GM19463 (cell line): ENCODE measurements around the gene KLK15.

Experiments used
- ATAC-seq: cut with Tn5 transposase; IDR thresholded peaks from one replicate; pipeline ENCODE4 v1.9.1; 2021; ENCODE audit warnings: mild to moderate bottlenecking, moderate library complexity; ENCODE audit not compliant: unreplicated experiment

The KLK15 gene, protein sequence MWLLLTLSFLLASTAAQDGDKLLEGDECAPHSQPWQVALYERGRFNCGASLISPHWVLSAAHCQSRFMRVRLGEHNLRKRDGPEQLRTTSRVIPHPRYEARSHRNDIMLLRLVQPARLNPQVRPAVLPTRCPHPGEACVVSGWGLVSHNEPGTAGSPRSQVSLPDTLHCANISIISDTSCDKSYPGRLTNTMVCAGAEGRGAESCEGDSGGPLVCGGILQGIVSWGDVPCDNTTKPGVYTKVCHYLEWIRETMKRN

DNA sequence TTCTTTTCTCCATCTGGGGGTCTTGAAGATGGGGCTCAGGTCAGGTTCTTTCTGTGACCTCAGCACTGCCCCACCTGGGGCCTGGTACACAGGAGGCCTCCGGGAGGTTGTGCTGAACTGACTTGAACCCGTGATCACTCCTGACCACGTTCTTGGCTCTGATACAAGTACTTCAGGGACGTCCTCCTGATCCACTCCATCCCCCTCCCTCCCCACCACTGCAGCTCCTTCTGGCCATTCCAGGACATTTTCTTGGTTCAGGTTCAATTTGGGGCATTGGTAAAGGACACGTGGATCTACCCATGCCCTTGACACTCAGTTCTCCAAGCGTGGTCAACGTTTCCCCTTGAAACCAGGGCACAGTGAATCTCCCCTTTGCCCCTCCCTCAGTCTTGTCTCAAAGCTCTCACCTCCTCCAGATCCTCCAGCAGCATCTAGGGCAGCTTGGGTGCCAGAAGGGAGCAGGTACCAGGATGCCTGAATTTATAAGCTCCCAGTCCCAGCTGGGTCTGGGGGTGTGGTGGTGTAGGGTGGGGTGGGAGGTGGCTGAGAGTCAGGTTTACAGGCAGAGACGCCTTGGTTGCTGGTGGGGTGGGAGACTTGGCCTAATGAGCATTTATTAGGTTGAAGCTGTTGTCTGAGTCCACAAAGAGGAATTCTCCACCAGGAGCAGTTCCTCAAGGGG is at the start of gene KLK15:
Gene KLK15 (minus strand): TSS at position 458 of the 685 bp plus-strand sequence. CDS start 2,082 bp downstream, outside the sequence.
- no peak for ATAC-seq

DNA sequence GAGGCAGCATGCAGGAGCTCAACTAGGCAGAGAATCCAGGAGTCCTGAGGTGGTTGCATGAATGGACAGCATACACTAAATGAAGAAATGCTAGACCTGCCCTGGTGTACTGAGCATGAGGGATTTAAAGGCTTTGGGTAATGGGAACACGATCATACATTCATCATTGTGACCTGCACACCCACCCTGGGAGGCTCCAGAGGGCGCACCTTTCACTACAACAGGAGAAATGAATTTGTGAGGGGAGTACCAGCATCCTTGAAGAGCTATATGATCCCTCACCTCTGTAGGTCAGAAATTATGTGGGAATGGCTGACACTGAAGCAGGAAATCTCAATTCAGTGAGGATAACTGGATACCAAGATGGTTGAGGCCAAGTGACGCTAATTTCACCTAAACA is 48.8 kb upstream of the KLK15 start:
- ATAC-seq = no peak

- ATAC-seq = no peak
Observed at GRCh38 chr19:50880241-50880640, 46.9 kb upstream of the KLK15 start.

DNA sequence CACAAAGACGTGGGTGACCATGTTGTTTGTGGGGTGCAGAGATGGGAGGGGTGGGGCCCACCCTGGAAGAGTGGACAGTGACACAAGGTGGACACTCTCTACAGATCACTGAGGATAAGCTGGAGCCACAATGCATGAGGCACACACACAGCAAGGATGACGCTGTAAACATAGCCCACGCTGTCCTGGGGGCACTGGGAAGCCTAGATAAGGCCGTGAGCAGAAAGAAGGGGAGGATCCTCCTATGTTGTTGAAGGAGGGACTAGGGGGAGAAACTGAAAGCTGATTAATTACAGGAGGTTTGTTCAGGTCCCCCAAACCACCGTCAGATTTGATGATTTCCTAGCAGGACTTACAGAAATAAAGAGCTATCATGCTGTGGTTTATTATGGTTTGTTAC is 45.5 kb upstream of the KLK15 start:
- ATAC-seq = no peak

GRCh38 chr19:50877338-50877737 is 44.0 kb upstream of the KLK15 start:
- no peak for ATAC-seq

DNA sequence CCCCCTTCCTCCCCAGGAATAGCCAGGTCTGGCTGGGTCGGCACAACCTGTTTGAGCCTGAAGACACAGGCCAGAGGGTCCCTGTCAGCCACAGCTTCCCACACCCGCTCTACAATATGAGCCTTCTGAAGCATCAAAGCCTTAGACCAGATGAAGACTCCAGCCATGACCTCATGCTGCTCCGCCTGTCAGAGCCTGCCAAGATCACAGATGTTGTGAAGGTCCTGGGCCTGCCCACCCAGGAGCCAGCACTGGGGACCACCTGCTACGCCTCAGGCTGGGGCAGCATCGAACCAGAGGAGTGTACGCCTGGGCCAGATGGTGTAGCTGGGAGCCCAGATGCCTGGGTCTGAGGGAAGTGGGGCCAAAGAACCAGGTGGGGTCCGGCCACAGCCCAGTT is 43.1 kb upstream of the KLK15 start:
- no peak for ATAC-seq

GRCh38 chr19:50875795-50876422 is 42.5 kb upstream of the KLK15 start:
- ATAC-seq = no peak

DNA sequence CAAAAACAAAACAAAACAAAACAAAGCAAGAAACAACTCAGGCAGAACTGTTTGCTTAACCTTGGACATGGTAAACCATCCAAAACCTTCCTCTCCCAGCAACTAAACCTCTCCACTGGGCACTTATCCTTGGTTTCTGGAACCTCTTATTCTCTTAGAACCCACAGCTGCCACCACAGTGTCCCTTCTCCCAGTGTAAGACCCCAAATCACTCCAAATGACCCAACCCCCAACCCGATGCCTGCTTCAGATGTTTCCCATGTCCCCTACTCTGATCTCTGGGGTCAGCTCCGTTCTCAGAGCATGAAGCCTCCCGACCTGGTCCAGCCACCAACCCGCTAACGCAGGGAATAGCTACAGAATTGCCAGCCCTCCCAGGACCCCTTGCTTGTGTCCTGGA is 40.8 kb upstream of the KLK15 start:
- no peak for ATAC-seq

- ATAC-seq = no peak
Observed at GRCh38 chr19:50873056-50873455, 39.7 kb upstream of the KLK15 start, which contains the start of gene KLK2. Gene KLK2, plus strand, starts transcription at chr19:50873439. Its CDS starts 35 bp downstream, at chr19:50873474.

DNA sequence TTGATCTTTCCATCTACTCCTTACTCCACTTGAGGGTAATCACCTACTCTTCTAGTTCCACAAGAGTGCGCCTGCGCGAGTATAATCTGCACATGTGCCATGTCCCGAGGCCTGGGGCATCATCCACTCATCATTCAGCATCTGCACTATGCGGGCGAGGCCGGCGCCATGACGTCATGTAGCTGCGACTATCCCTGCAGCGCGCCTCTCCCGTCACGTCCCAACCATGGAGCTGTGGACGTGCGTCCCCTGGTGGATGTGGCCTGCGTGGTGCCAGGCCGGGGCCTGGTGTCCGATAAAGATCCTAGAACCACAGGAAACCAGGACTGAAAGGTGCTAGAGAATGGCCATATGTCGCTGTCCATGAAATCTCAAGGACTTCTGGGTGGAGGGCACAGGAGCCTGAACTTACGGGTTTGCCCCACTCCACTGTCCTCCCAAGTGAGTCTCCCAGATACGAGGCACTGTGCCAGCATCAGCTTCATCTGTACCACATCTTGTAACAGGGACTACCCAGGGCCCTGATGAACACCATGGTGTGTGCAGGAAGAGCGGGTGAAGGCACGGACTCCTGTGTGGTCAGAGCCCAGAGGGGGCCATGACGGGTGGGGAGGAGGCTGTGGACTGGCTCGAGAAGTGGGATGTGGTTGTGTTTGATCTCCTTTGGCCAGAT is 37.2 kb upstream of the KLK15 start:
- no peak for ATAC-seq

- no peak for ATAC-seq
Observed at GRCh38 chr19:50869479-50869878, 36.1 kb upstream of the KLK15 start.

- ATAC-seq = no peak
Observed at GRCh38 chr19:50861496-50862286, 28.3 kb upstream of the KLK15 start.

DNA sequence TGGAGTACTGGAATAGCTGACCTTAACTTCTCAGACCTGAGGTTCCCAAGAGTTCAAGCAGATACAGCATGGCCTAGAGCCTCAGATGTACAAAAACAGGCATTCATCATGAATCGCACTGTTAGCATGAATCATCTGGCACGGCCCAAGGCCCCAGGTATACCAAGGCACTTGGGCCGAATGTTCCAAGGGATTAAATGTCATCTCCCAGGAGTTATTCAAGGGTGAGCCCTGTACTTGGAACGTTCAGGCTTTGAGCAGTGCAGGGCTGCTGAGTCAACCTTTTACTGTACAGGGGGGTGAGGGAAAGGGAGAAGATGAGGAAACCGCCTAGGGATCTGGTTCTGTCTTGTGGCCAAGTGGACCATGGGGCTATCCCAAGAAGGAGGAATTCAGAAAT is 27.6 kb upstream of the KLK15 start:
- no peak for ATAC-seq

GRCh38 chr19:50859849-50860248 is 26.5 kb upstream of the KLK15 start:
- ATAC-seq = no peak

GRCh38 chr19:50858886-50859285 is 25.5 kb upstream of the KLK15 start:
- ATAC-seq = no peak

- ATAC-seq = no peak
Observed at GRCh38 chr19:50857366-50857765, 24.0 kb upstream of the KLK15 start.

GRCh38 chr19:50854636-50855410 is 21.4 kb upstream of the KLK15 start, which contains the start of gene KLK3:
Gene KLK3, plus strand, starts transcription at chr19:50854915. Its CDS starts 41 bp downstream, at chr19:50854956.
- no peak for ATAC-seq

DNA sequence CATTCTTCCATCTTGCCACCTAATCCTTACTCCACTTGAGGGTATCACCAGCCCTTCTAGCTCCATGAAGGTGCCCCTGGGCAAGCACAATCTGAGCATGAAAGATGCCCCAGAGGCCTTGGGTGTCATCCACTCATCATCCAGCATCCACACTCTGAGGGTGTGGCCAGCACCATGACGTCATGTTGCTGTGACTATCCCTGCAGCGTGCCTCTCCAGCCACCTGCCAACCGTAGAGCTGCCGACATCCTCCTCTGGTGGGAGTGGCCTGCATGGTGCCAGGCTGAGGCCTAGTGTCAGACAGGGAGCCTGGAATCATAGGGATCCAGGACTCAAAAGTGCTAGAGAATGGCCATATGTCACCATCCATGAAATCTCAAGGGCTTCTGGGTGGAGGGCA is 18.2 kb upstream of the KLK15 start:
- ATAC-seq = no peak

GRCh38 chr19:50850738-50851137 is 17.4 kb upstream of the KLK15 start:
- no peak for ATAC-seq
